Cerebellar nuclear complex (tissue), 1 donor: ENCODE measurements around the gene PRKAR1B.

Experiments used
- DNase-seq, 2 experiments: peaks; one replicate each; lab custom pipeline; 2025; lab: John Stamatoyannopoulos, UW

PRKAR1B gene

GRCh38 chr7:521221-522070 lies 205.6 kb downstream of the PRKAR1B start:
- no peak for DNase-seq

GRCh38 chr7:520503-521161 lies 206.4 kb downstream of the PRKAR1B start:
- no peak for DNase-seq

DNA sequence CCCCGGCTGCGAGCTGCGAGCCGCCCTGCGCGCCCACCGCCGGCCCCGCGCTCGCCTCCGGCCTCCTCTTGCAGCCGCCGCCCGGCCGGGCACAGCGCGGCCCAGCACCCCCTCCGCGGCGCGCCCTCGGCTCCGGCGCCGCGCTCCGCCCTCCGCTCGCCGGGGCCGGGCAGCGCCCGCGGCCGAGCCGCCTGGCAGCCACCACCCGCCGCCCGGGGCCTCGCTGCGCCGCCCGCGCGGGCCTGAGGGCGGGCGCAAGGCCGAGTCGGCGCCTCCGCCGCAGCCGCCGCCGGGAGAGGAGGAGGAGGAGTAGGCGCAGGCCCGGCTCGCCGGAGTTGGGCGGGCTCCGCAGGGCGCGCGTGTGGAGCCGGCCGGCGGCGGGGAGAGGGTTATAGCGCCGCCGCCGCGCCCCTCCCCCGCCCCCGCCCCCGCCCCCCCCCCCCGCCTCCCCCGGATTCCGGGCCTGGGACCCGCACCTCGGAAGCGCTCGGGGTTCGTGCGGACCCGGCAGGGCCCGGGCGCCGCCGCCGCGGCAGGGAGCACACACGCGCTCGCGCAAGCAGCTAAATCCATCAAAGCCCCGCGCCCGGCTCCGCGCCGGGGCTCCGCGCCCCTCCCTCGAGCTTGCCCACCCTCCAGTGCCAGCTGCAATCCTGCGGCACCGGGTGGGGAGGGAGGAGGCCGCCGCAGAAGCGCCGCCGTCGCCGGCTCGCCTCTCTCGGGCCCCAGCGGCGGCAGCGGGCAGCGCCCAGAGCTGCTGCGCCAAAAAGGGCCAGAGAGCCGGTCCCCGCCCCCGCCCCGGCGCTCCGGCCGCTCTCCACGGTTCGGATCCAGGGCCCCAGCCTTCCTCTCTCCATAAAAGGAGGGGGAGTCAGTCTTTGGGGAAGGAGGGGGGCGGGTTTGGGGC lies 207.3 kb downstream of the PRKAR1B start, which contains the start of gene PDGFA:
Gene PDGFA, minus strand, starts transcription at position 363 of the 907 bp plus-strand sequence. CDS start 845 bp downstream, outside the sequence.
- no peak for DNase-seq

DNA sequence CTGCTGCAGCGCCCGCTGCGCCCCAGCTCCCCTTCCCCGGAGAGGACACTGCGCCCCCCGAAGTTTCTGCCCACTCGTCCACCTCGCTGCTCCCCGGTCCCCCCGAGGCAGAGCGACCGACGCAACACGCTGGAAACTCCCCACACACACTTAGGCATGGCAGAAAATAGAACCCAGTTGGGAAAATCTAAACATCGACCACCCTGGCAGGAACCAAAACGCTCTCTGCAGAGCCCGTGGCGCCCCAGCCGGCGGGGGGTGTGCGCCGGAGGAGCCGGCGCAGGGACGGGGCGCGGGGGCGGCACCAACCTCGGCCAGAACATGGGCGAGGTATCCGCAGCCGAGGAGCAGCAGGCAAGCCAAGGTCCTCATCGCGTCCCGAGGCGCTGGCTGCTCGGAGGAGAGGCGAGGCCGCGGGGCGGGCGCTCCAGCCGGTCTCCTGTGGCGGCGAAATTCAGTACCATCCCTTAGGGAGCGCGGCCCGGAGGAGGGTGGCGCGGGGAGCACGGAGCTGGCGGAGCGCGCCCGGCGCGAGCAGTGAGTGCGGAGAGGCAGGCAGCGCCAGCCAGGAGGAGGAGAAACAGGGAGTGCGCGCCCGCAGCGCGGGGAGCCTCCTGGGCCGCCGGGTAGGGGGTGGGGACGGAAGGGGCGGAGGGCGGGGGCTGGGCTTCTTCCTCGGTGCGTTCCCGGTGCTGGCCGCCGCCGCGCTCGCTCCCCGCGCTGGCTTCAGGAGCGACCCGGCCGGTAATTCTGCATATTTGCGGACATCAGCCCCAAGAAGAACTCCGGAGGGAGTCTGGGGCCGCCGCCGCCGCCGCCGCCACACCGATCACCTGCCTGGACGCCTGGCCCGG lies 208.2 kb downstream of the PRKAR1B start:
- DNase-seq, result no peak

DNA sequence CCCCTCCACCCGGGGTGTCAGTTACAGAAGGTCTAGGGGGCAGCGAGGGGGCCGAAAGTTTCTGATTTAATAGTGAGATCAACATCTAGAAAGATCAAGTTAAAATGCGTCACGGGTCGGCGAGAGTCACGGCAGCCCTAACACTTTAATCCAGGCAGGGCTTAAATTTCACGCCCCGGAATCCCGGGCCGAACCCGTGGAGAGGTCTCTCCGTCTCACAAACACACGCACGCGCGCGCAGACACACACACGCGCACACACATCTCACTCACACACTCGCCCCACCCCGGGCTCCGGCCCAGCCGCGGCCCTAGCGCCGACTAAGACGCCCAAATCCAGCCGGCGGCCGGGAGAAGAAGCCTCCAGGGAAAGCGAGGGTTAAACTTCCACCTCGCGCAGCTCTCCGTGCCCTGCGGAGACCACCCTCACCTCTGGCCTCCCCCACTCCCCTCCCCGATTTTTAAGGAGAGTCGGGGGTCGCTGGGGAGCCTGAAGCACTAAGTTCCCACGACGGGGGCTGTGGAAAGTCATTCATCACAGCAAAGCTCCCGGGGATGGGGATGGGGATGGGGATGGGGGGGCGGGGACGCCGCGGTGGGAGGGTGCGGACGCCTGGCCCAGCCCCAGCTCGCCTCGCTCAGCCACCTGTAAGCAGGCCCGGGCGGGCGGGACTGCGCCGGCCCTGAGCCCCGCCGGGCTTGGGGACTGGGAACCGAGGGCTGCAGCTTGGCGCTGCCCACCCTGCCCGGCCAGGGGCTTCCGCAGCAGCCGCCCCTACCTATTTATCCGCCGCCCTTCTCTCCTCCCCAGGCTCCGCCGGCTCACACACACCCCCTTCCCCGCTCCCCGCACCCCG lies 209.1 kb downstream of the PRKAR1B start:
- no peak for DNase-seq

DNA sequence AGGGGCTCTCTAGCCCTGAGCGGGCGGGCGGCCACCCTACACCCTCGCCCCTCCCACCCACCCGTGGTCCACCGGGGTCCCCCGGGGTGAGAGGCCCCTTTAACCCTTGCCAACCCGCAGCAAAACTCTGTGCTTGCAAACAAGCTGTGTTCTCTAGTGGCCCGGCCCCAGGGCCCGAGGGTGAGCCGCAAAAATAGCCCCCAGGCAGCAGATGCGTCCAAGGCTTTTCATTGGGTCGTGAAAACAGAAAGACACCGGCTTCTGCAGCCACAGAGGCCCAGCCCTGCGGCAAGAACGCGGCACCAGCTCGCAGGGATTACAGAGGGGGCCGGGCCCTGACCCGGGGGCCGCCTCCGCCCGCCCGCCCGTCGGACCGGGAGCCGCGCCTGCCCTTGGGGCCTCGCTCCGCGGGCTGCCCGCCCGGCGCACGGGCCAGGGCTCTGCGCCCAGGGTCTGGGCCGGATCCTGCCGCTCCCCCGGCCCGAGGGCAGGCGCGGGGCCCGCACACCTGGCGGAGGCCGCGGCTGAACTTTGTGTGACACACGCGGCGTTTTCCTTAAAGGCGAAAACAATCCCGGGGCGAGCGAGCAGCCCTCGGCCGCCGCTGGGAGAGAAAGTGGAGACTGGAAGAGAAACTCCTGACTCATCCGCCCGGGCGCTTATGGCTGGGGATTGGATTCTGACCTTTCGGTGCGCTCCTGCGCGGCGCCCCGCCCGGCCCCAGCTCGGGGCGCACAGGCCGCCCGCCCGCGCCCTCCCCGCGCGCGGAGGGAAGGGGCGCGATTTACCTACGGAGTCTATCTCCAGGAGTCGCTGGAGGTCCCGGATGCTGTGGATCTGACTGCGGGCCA lies 210.2 kb downstream of the PRKAR1B start:
- no peak for DNase-seq

DNA sequence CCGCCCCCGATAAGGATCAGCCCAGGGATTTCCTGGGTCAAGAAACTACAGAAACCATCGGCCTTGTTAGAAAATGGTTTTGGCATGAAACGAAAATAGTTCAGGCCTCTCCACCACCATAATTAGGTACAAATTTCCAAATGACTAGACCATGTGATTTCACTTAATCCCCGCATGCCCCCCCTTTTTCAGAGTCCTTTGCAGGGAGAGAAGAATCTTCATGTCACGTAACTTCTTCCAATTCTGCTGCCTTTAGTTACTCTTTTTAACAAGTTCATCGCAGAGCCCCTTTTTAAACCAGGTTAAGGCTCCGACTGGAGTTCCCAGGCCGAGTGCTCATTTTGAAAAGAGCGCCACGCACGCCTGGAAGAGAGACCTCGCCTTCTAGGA lies 210.9 kb downstream of the PRKAR1B start:
- DNase-seq, result no peak

DNA sequence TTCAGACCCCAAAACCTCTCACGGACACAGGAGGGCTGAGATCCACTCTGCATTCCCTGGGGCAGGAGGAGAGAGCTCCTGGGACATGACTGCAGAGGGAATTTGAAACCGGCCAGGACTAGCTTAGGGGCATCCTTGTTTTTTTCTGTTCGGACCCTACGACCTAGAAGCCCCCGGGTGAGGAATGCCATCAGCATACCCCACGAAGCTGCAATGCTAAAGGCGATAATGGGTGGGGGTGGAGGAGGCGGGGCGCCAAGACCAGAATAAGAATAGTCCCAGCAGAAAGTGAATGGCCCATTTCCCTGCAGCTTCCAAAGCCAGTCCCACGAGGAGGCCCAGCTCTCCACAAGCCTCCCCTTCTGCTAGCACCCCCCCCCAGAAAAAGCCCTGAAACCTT lies 211.5 kb downstream of the PRKAR1B start:
- DNase-seq, result no peak

GRCh38 chr7:514651-515598 lies 212.2 kb downstream of the PRKAR1B start:
- DNase-seq, result no peak

- no peak for DNase-seq
Measured at GRCh38 chr7:514242-514641, 212.8 kb downstream of the PRKAR1B start.

DNA sequence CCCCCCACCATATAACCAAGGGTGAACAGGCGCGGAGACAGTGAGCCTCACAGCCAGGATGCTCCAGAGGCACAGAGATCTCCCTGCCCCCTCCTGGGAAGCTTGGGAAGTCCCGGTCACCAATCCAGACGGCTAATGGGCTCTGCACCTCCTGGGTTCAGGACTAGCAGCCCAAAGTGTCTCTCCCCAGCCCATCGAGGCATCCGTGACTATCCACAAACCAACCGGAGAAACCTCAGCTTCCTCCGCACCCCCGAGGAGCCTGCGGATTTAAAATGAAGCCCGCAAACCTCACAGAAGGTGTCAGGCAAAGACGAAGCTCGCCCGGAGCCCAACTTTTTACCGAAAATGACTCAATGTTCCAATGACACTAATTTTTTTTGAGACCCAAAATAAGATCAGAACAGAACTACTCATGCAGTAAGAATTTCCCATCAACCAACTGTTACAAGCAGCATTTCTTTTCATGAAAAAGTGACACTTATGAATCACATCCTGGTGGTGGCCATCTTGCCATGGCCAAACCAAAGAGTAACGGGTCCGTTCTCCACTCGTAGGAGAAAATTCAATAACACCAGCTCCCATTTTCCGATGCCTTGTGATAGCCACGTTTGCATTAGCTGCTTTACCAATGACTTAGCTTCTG lies 213.4 kb downstream of the PRKAR1B start:
- no peak for DNase-seq

DNA sequence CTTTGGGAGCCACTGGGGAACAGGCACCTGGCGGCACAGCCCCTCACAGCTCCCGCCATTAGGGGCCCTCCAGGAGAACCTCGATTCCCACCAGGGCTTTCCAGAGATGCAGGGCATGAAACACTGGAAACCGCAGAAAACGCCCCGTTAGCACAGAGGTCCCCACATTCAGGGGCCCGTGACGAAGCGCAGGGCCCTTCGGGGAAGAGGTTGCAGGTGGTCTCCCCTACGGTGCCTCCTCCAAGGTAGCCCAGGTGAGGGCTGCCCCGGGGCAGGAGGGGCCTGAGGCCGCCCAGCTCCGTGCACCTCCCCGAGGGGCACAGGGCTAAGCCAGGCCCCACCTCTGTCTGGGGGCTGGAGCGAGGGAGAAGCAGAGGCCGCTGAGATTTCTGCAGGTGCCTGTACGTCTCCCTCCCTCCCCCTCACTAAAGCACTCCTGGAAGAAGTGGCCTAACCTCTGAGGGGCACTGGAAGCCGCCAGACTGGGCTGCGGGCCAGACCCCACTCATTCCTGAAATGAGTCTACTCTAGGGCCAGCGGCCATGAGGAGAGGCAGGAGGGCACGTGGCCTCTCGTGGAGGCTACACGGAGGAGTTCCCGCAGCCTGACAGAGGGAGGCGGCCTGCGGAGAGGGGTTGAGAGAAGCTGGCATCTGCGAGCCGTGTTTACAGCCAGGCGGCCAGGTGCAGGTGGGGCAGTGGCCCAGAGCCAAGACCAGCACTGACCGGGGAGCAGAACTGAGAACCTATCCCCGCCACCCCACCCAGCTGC lies 214.4 kb downstream of the PRKAR1B start:
- no peak for DNase-seq

DNA sequence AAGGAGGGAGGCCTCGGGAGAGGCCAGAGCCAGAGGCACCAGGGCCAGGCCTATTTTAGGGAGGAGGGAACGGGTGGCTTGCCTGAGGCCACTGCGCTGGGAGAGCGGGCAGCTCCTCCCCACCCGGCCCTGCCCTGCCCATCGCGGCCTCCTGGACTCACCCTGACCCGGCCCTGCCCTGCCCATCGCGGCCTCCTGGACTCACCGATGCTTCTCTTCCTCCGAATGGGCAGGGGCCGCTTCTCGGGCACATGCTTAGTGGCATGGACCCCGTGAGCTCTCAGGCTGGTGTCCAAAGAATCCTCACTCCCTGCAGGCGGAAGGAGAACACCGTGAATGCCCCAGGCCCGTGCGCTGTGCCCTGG lies 215.0 kb downstream of the PRKAR1B start:
- DNase-seq, result no peak

- DNase-seq, result no peak
Measured at GRCh38 chr7:511476-512145, 215.5 kb downstream of the PRKAR1B start.

DNA sequence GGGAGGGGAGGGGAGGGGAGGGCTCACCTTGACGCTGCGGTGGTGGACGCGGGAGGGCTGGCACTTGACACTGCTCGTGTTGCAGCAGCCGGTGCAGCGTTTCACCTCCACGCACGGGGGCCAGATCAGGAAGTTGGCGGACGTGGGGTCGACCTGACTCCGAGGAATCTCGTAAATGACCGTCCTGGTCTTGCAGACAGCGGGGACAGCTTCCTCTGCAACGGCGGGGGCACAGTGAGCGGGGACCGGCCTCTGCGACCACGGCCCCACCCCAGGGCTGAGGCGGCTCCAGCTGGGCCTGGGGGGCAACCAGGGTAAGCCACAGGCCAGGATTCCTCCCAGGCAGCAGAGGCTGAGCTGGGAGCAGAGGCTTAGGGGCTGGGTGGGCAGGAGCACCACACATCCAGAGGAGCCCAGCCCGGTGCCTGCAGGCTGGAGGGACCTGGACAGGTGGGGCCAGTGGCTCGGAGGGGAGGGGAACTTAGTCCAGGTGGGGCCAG lies 216.2 kb downstream of the PRKAR1B start:
- no peak for DNase-seq

GRCh38 chr7:510131-510481 lies 217.0 kb downstream of the PRKAR1B start:
- DNase-seq, result no peak
